Endothelial cell of umbilical vein (primary cell): ENCODE results near the gene STXBP2.

ENCODE experiments used
- EZH2 ChIP-seq: IDR thresholded peaks from 2 replicates; pipeline ENCODE4 v1.6.1; 2012; ENCODE audit warnings: borderline replicate concordance, low read depth, mild to moderate bottlenecking, moderate library complexity, low read length, inconsistent platforms; ENCODE audit not compliant: severe bottlenecking
- FOS ChIP-seq: IDR thresholded peaks from 2 replicates; pipeline ENCODE4 v1.6.1; 2011; ENCODE audit warnings: mild to moderate bottlenecking, low read length, moderate library complexity, borderline replicate concordance; ENCODE audit not compliant: insufficient read depth
- MAX ChIP-seq: IDR thresholded peaks from 2 replicates; pipeline ENCODE4 v1.6.1; 2011; ENCODE audit not compliant: insufficient read depth, insufficient read length
- POLR2A ChIP-seq: IDR thresholded peaks from 2 replicates; pipeline ENCODE4 v1.6.1; 2012; ENCODE audit warnings: low read depth, mild to moderate bottlenecking, control low read depth, low read length
- POLR2AphosphoS5 ChIP-seq: IDR thresholded peaks from 2 replicates; pipeline ENCODE4 v1.6.1; 2012; ENCODE audit warnings: low read depth, mild to moderate bottlenecking, control low read depth, low read length, moderate library complexity; ENCODE audit not compliant: insufficient read depth
- TF ChIP-seq, protein P1 (sequence below), 2 donors: IDR thresholded peaks; 1 replicate in 1 of 2; 2 replicates in 1 of 2; pipeline ENCODE4 v1.5.1; 2011; ENCODE audit warnings: low read length in 2 of 2, mild to moderate bottlenecking in 2 of 2, moderate library complexity in 2 of 2, control low read depth in 1 of 2, inconsistent platforms in 1 of 2, low read depth in 1 of 2; ENCODE audit not compliant: insufficient read depth in 1 of 2; ENCODE audit errors: extremely low read depth in 1 of 2

GRCh38 chr19:7623725-7624603, 12.9 kb upstream of the STXBP2 start:
- TF ChIP-seq POLR2AphosphoS5 (no peak), FOS (no peak), POLR2A (no peak), MAX (no peak), EZH2 (no peak)
- TF ChIP-seq, protein P1, sequence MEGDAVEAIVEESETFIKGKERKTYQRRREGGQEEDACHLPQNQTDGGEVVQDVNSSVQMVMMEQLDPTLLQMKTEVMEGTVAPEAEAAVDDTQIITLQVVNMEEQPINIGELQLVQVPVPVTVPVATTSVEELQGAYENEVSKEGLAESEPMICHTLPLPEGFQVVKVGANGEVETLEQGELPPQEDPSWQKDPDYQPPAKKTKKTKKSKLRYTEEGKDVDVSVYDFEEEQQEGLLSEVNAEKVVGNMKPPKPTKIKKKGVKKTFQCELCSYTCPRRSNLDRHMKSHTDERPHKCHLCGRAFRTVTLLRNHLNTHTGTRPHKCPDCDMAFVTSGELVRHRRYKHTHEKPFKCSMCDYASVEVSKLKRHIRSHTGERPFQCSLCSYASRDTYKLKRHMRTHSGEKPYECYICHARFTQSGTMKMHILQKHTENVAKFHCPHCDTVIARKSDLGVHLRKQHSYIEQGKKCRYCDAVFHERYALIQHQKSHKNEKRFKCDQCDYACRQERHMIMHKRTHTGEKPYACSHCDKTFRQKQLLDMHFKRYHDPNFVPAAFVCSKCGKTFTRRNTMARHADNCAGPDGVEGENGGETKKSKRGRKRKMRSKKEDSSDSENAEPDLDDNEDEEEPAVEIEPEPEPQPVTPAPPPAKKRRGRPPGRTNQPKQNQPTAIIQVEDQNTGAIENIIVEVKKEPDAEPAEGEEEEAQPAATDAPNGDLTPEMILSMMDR (IDR thresholded peaks at IDR 0.05; ENCODE audit: extremely low read depth in 1 of 2, insufficient read depth in 1 of 2, low read depth in 1 of 2, low read length in 2 of 2): no peak
